MCF 10A (cell line): Measurements from ENCODE around the gene FLRT1. TPM values are rescaled to one million over a fixed set of nuclear protein-coding genes. Genes with fewer than 3 reads are reported as not detected.

ENCODE experiments used
- Bru-seq: library from RNA; stranded (reverse); fragments of 400-500 nt; gene quantifications from one replicate; lab custom pipeline; 2021; lab: Mats Ljungman, UMichigan
- BruChase-seq, 2 experiments: library from RNA; stranded (reverse); fragments of 400-500 nt; gene quantifications; one replicate each; lab custom pipeline; 2021; lab: Mats Ljungman, UMichigan
- BruUV-seq: library from RNA; stranded (reverse); fragments of 400-500 nt; replicated peaks from 2 replicates; lab custom pipeline; 2021; lab: Mats Ljungman, UMichigan
- CTCF ChIA-PET: fragments of 300-600 bp; sonication (Branson Sonifier 250); formaldehyde crosslinking; extraction: SDS; loops from one replicate; lab custom pipeline; 2021; ENCODE audit warnings: antibody characterized with exemption, inconsistent platforms; lab: Yijun Ruan, JAX
- POLR2A ChIA-PET: fragments of 300-600, 350-650 bp; sonication (Branson Sonifier 250); formaldehyde crosslinking; extraction: SDS; loops from one replicate; lab custom pipeline; 2020; ENCODE audit warnings: antibody characterized with exemption, inconsistent platforms; lab: Yijun Ruan, JAX
- DNase-seq: peaks from one replicate; pipeline ENCODE4 v3.0.0-alpha.2; 2018; ENCODE audit not compliant: unreplicated experiment
- H3K27ac Mint-ChIP-seq: one replicate; pipeline ENCODE4 v1.8.0; 2022; ENCODE audit warnings: mild to moderate bottlenecking, low read depth, mixed read lengths; ENCODE audit not compliant: unreplicated experiment
- H3K27me3 Mint-ChIP-seq: one replicate; pipeline ENCODE4 v1.8.0; 2022; ENCODE audit warnings: mixed read lengths; ENCODE audit not compliant: insufficient read depth, unreplicated experiment
- H3K36me3 Mint-ChIP-seq: one replicate; pipeline ENCODE4 v1.8.0; 2022; ENCODE audit warnings: mild to moderate bottlenecking, moderate library complexity, mixed read lengths; ENCODE audit not compliant: insufficient read depth, unreplicated experiment
- H3K4me1 Mint-ChIP-seq: one replicate; pipeline ENCODE4 v1.8.0; 2022; ENCODE audit warnings: mixed read lengths; ENCODE audit not compliant: insufficient read depth, unreplicated experiment
- H3K4me3 Mint-ChIP-seq: one replicate; pipeline ENCODE4 v1.8.0; 2022; ENCODE audit warnings: mild to moderate bottlenecking, moderate library complexity, mixed read lengths; ENCODE audit not compliant: unreplicated experiment
- H3K9me3 Mint-ChIP-seq: one replicate; pipeline ENCODE4 v1.8.0; 2022; ENCODE audit warnings: mixed read lengths; ENCODE audit not compliant: unreplicated experiment
- CTCF ChIP-seq: fragments of 200-600 bp; IDR thresholded peaks from one replicate; pipeline ENCODE4 v1.8.0; 2022; ENCODE audit warnings: antibody characterized with exemption, mild to moderate bottlenecking; ENCODE audit not compliant: unreplicated experiment
- intact Hi-C: fragments of 100-400 bp; cut with micrococcal nuclease; formaldehyde crosslinking; loops from 2 replicates; pipeline ENCODE4 v1.14.1; 2022
- long read RNA-seq: library from polyadenylated mRNA; stranded (forward); transcript quantifications from one replicate; pipeline ENCODE4 v2.0.0, GENCODE V29; 2022
- total RNA-seq: library from RNA; stranded (reverse); gene quantifications from 2 replicates; pipeline ENCODE4 v1.2.3, GENCODE V29; 2022

The FLRT1 gene
- total RNA-seq (2.7 and 7.0 TPM in 2 replicates), Bru-seq, nascent RNA (percentile 44 among the genes with signal in this experiment), BruChase-seq, experiment 1, labeled RNA remaining after a 6-hour chase (percentile 61 among the genes with signal in this experiment), BruChase-seq, experiment 2, labeled RNA remaining after a 2-hour chase (percentile 50 among the genes with signal in this experiment)
- long read RNA-seq, partial matches to known transcripts: 0 of 5 reads
- long read RNA-seq, other reads (novel, unspliced or antisense): 5 of 5 reads

DNA sequence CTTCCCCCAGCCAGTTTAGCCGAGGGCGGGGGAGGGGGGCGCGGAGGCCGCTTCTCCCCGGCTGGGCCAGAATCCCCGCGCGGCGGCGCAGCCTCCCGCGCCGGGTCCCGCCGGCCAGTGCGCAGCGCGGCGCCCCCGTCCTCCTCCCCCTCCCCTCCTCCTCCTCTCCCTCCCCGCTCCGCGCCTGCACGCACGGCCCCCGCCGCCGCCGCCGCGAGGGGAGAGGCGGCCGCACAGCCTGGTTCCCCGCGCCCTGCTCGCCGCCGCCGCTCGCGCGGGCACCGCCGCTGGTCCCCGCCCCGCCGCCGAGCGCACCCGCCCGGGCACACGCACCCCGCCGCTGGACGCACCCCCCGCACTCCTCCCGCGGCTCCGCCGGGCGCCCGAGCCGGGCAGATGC lies at the start of gene FLRT1:
FLRT1 (plus strand) TSS at position 356 of the 400 bp plus-strand sequence. CDS start 80,337 bp downstream, outside the sequence.
- DNase-seq: no peak
- Mint-ChIP-seq H3K9me3 (no peaks in the 10 kb centered on the region), H3K36me3 (peaks cover 7% of the 10 kb centered on the region), H3K4me1 (no peaks in the 10 kb centered on the region), H3K4me3 (peak within 1 kb of the TSS; percentile 42), H3K27ac (no peak within 1 kb of the TSS), H3K27me3 (peaks cover 32% of the 10 kb centered on the region)
- CTCF ChIA-PET: no interaction called here
- no TSS peak for BruUV-seq
- intact Hi-C loops: no loop called here
- no peak for TF ChIP-seq CTCF
- POLR2A ChIA-PET: no interaction called here

DNA sequence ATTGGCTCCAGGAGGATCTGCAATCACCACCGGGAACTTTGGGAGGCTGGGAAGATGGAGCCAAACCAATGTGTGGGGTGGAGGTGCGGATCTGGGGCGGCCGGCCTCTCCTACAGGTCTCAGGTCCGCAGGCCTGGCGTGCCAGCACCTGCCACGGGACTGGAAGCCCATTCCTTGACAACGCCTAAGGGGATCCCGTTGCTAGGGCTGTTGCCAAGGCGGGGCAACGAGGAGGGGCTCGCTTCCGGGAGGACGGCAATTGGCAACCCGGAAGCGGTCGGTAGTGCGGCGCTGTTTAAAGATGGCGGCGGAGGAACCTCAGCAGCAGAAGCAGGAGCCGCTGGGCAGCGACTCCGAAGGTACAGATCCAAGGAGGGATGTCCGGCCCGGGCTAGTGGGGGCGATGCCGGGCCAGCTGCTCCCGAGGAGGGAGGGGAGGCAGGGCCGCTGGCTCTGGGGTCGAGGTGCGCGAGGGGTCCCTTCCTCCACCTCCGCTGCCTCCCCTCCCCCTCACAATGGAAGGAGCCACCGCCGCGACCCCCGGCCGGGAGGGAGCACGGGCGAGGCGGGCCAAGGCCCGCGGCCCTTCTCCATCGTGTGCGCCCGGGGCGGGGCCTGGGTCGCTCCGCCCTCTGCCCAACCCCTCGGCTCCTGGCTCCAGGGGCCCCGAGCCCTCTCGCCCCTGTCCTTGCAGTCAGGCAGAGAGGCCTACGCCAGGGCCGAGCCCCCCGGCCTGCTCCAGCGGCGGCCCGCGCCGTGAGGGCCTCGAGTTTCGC lies 49.4 kb upstream of the FLRT1 start, which contains the start of gene OTUB1:
OTUB1 (plus strand) TSS at position 283 of the 776 bp plus-strand sequence; CDS start at position 302, 19 bp downstream.
- Mint-ChIP-seq H3K36me3 (peaks cover 39% of the 10 kb centered on the region), H3K9me3 (no peaks in the 10 kb centered on the region), H3K27ac (peak within 1 kb of the TSS; percentile 96), H3K4me3 (peak within 1 kb of the TSS; percentile 87), H3K27me3 (no peaks in the 10 kb centered on the region), H3K4me1 (peaks cover 10% of the 10 kb centered on the region)
- peak; percentile 98 for DNase-seq
- ChIA-PET CTCF (interaction anchor here (0.8 to 1.2 kb wide), 4 partner anchors 10 to 161 kb away, joined by 3 read pairs; no protein-coding TSS in a partner anchor), POLR2A (interaction anchor here (0.7 to 1.7 kb wide), 10 partner anchors 9 to 195 kb away, joined by 3 to 36 read pairs (median 4); partner anchors contain the start of gene COX8A)
- intact Hi-C loops: loop anchor here (1.0 to 5.0 kb wide), 2 partner anchors 10 to 161 kb away; no protein-coding TSS in a partner anchor
- no peak for TF ChIP-seq CTCF
- BruUV-seq: no TSS peak

GRCh38 chr11:63986932-63987513 lies 48.7 kb upstream of the FLRT1 start:
- ChIA-PET CTCF (no interaction called here), POLR2A (interaction anchor here (0.7 to 1.7 kb wide), 5 partner anchors 12 to 195 kb away, joined by 3 to 8 read pairs (median 5); partner anchors contain the start of gene COX8A)
- no peak for TF ChIP-seq CTCF
- Mint-ChIP-seq H3K27me3 (no peaks in the 10 kb centered on the region), H3K36me3 (peaks cover 46% of the 10 kb centered on the region), H3K4me3 (peak overlapping the region; percentile 87), H3K27ac (no peak overlapping the region), H3K4me1 (peaks cover 17% of the 10 kb centered on the region), H3K9me3 (no peaks in the 10 kb centered on the region)
- intact Hi-C loops: loop anchor here (1.0 to 5.0 kb wide), 2 partner anchors 11 to 160 kb away; no protein-coding TSS in a partner anchor
- no peak for DNase-seq
- TSS peak; percentile 65 for BruUV-seq
